GM19438 (cell line): ENCODE data around the gene CACNA1C.

Experiments
- ATAC-seq: cut with Tn5 transposase; IDR thresholded peaks from one replicate; pipeline ENCODE4 v1.9.1; 2021; ENCODE audit warnings: low read depth; ENCODE audit not compliant: unreplicated experiment

Gene CACNA1C

GRCh38 chr12:2351161-2351560 is 298.4 kb downstream of the CACNA1C start:
- no peak for ATAC-seq

GRCh38 chr12:2352203-2352602 is 299.4 kb downstream of the CACNA1C start:
- no peak for ATAC-seq

- no peak for ATAC-seq
Observed at GRCh38 chr12:2353281-2353680, 300.5 kb downstream of the CACNA1C start.

GRCh38 chr12:2353691-2354090 is 300.9 kb downstream of the CACNA1C start:
- no peak for ATAC-seq

GRCh38 chr12:2354151-2354991 is 301.6 kb downstream of the CACNA1C start:
- ATAC-seq = no peak

- ATAC-seq = no peak
Observed at GRCh38 chr12:2355198-2355597, 302.4 kb downstream of the CACNA1C start.

- ATAC-seq = no peak
Observed at GRCh38 chr12:2355604-2356003, 302.8 kb downstream of the CACNA1C start.

GRCh38 chr12:2356601-2357125 is 303.9 kb downstream of the CACNA1C start:
- no peak for ATAC-seq

- ATAC-seq = no peak
Observed at GRCh38 chr12:2358986-2359658, 306.3 kb downstream of the CACNA1C start.

- no peak for ATAC-seq
Observed at GRCh38 chr12:2359725-2360629, 307.2 kb downstream of the CACNA1C start.

GRCh38 chr12:2360630-2361170 is 307.9 kb downstream of the CACNA1C start:
- no peak for ATAC-seq

GRCh38 chr12:2363836-2364609 is 311.2 kb downstream of the CACNA1C start:
- ATAC-seq = no peak

- ATAC-seq = no peak
Observed at GRCh38 chr12:2364631-2365051, 311.9 kb downstream of the CACNA1C start.

GRCh38 chr12:2366711-2367110 is 313.9 kb downstream of the CACNA1C start:
- no peak for ATAC-seq

- ATAC-seq = no peak
Observed at GRCh38 chr12:2372178-2372577, 319.4 kb downstream of the CACNA1C start.

GRCh38 chr12:2372735-2373134 is 319.9 kb downstream of the CACNA1C start:
- no peak for ATAC-seq

GRCh38 chr12:2373307-2373706 is 320.5 kb downstream of the CACNA1C start:
- ATAC-seq = no peak

- no peak for ATAC-seq
Observed at GRCh38 chr12:2374092-2374906, 321.5 kb downstream of the CACNA1C start.

GRCh38 chr12:2375871-2376270 is 323.1 kb downstream of the CACNA1C start:
- ATAC-seq = no peak
